Hematopoietic multipotent progenitor cell treated with erythropoietin and hydrocortisone succinate and interleukin-3 and kit ligand, for 8 days (in vitro differentiated cells): Measurements from ENCODE around the gene PLD5.

Source experiments
- DNase-seq: peaks from one replicate; pipeline ENCODE4 v3.0.0-alpha.2; 2015

Gene PLD5

DNA sequence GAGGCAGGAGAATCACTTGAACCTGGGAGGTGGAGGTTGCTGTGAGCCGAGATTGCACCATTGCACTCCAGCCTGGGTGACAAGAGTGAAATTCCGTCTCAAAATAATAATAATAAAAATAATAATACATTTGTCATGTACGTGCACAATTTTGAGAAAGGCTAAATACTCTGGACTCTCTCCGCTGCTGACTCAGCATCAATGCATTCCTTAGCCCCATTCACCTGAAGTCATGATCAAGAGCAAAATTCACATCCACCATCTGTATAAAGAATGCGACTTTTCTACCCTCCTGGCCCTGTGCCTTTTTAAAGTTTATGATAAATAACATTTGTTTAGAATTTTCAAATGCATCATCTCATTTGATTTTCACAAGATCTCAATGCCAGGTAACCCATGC is 490.1 kb downstream of the PLD5 start:
- DNase-seq, result no peak

DNA sequence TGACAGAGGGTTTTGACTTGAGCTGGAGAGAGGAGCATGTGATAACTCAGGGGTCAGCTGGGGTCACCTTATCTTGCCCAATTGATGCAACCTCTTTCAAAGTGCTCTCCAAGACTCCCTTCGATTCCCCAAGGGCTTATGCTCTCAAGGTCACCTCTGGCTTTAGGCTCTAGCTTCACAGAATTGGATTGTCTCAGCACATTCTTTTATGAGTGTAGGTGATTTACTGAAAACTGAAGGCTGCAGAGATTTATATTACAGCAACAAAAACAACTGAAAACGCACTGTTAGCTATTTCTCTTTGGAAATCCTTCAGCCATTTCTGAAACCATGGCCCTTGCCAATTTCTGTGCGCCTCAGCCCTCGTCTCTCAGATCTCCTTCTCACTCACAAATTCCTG is 491.1 kb downstream of the PLD5 start:
- DNase-seq, result no peak
